HG03139 (cell line): ENCODE results near the gene F7.

ENCODE experiments used
- ATAC-seq: cut with Tn5 transposase; IDR thresholded peaks from one replicate; pipeline ENCODE4 v1.9.1; 2021; ENCODE audit not compliant: unreplicated experiment

F7 gene

GRCh38 chr13:113086031-113086750 lies 19.4 kb upstream of the F7 start:
- ATAC-seq, result no peak

GRCh38 chr13:113086991-113087922 lies 18.3 kb upstream of the F7 start:
- no peak for ATAC-seq

- ATAC-seq, result no peak
Measured at GRCh38 chr13:113087923-113088690, 17.5 kb upstream of the F7 start.

GRCh38 chr13:113088691-113089020 lies 16.9 kb upstream of the F7 start:
- ATAC-seq, result no peak

- ATAC-seq, result no peak
Measured at GRCh38 chr13:113089693-113090414, 15.7 kb upstream of the F7 start.

GRCh38 chr13:113090415-113090770 lies 15.2 kb upstream of the F7 start:
- no peak for ATAC-seq

GRCh38 chr13:113090806-113091205 lies 14.8 kb upstream of the F7 start:
- ATAC-seq, result no peak

GRCh38 chr13:113091211-113091771 lies 14.3 kb upstream of the F7 start:
- ATAC-seq, result no peak

GRCh38 chr13:113091891-113092775 lies 13.5 kb upstream of the F7 start:
- no peak for ATAC-seq

- no peak for ATAC-seq
Measured at GRCh38 chr13:113092776-113093579, 12.6 kb upstream of the F7 start.

- ATAC-seq, result no peak
Measured at GRCh38 chr13:113093580-113094409, 11.8 kb upstream of the F7 start.

GRCh38 chr13:113094410-113094800 lies 11.2 kb upstream of the F7 start:
- ATAC-seq, result no peak

GRCh38 chr13:113095146-113096051 lies 10.2 kb upstream of the F7 start:
- ATAC-seq, result no peak

- no peak for ATAC-seq
Measured at GRCh38 chr13:113096052-113096744, 9.4 kb upstream of the F7 start.

- no peak for ATAC-seq
Measured at GRCh38 chr13:113096745-113097305, 8.8 kb upstream of the F7 start.

GRCh38 chr13:113097651-113098050 lies 7.9 kb upstream of the F7 start:
- ATAC-seq, result no peak
